Adipose tissue (tissue), 3 donors: Measurements from ENCODE around the gene CCNG2. TPM values are rescaled to one million over a fixed set of nuclear protein-coding genes. Genes with fewer than 3 reads are reported as not detected.

Experiments
- H3K27ac ChIP-seq: one replicate; pipeline ENCODE4 v1.5.1; 2013; ENCODE audit warnings: low read depth, low read length
- WGBS, 3 donors: extraction: QIAGEN DNeasy Blood & Tissue Kit; methylation state at CpG; one replicate each; pipeline ENCODE4 v1.1.7; 2013; 5-methylcytosine and 5-hydroxymethylcytosine counted together
- polyA plus RNA-seq, 3 donors: library from polyadenylated mRNA; stranded (reverse); fragments of 200-250 nt; gene quantifications; one replicate each; pipeline ENCODE4 v1.2.3, GENCODE V29; 2013
- donor health status: healthy with polysubstance abuse.
- donor health status: Bipolar disorder and iron deficiency.
- donor health status: healthy.

CCNG2 gene
- polyA plus RNA-seq, 3 donors, result 8.9 to 46.9 (median 13.4) TPM

DNA sequence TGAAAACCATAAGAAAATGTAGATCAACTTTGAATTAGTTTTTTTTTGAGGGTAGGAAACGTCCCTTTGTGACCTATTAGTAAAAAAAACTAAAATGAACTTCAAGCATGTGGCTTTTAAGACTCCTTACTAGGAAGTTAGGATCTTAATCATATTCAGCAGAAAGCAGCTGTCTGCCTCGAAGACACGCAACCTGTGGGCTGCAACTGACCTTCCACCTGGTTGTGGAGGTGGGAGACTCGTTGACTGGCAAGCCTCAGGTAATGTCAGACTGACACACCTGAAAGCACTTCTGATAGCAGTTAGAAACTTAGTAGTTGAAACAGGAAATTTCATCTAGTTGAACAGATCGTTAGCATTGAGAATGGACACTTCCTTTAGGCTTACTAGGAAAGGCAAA lies 37.4 kb downstream of the CCNG2 start:
- WGBS, 3 donors, result 42 to 60% (median 58%) methylated on average over 5 of the region's 5 CpGs
- H3K27ac ChIP-seq, result no peak overlapping the region

DNA sequence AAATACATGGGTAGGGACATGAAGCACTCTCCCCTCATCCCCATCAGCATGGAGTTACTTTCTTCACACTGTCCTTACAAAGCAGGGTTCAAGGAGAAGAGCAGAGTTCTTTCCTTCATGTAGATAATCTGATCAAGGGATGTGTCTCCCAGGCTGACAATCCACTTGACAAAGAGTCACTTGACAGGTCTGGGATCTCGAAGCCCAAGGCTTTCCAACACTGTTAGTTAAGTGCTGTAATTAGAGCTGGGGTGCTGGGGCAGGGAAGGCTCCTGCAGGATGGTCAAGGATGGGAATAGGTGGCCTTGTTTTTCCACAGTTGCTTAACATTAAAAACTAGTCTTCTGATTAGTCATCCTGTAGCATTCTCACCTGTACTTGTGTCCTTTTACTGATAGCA lies 38.0 kb downstream of the CCNG2 start:
- 46 to 75% (median 62%) methylated on average over 1 of the region's 1 CpG for WGBS, 3 donors
- H3K27ac ChIP-seq, result no peak overlapping the region

DNA sequence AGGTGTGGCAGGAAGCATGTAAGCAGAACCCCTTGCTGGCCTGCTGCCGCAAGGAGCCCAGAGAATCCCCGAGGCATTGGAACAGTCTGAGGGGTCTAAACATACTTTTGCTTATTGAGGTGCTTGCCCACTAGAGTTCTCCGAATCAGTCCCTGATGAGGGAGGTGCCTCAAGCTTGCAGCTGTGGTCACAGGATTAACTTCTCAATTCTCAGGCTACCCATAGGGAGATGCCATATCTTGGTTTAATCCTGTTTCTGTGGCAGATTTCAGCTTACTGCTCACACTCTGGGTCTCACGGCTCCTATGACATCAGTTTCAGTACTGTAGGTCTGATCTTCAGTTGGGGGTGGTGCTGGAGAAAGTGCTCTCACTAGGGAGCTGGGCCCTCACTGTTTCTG lies 39.9 kb downstream of the CCNG2 start:
- no peak overlapping the region for H3K27ac ChIP-seq
- 56 to 77% (median 66%) methylated on average over 4 of the region's 4 CpGs for WGBS, 3 donors

DNA sequence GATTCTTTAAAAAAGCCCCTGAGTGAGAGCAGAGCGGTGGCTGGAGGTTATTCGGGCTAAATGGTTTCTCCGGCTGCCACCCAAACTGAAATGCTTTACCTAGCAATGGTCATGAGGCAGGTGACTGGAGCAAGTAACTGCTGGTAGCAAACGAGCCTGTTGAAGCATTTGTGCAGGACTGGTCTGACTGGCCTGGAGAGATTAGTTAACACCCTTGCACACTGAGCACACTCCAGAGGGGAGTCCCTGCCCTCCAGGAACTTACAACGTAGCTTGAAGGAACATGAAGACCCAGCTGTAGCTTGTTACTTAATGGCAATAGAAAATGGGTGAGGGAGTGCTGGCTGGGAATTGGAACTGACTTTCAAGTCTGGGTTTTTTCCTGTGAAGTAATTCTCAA lies 40.4 kb downstream of the CCNG2 start:
- 85 to 88% (median 87%) methylated on average over 5 of the region's 5 CpGs for WGBS, 3 donors
- no peak overlapping the region for H3K27ac ChIP-seq

DNA sequence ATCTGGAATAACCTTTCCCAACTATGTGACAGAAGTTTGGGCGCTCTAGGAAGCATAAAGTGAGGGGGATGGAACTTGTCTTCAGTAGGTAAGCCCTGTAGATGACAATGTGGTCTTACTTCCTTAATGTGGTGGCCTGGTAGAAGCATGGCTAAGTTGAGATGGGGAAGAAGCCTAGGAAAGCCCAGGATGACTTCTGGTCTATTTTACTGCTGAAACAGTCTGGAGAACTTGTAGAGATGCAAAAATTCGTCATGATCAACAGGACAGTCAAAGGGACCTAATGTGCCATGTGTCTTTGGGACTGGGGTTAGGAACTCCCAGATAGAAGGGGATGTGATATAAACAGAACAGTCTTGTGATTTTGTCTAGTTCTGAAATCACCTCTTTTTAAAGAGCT lies 40.8 kb downstream of the CCNG2 start:
- H3K27ac ChIP-seq, result no peak overlapping the region
- 77 to 87% (median 80%) methylated on average over 2 of the region's 2 CpGs for WGBS, 3 donors

DNA sequence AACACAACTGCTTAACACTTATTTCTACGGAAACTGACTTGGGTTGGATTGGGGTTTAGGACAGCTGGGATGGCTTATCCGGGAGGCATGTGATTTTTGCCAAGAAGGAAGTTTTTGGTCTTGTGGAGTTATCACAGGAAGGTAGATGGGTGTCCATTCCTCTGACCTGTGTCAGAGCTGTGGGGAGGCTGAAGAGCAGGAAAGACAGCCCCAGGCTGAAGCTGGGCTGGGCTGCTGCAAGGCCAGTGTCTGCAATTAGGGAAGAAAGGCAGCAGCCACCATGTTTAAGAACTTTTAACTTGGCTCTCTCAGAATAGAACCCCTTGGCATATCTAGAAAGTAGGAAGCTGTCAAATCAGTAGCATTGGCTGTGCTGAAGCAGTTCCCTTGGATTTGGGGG lies 42.3 kb downstream of the CCNG2 start:
- WGBS, 3 donors, result 92 to 96% (median 95%) methylated on average over 2 of the region's 2 CpGs
- no peak overlapping the region for H3K27ac ChIP-seq

DNA sequence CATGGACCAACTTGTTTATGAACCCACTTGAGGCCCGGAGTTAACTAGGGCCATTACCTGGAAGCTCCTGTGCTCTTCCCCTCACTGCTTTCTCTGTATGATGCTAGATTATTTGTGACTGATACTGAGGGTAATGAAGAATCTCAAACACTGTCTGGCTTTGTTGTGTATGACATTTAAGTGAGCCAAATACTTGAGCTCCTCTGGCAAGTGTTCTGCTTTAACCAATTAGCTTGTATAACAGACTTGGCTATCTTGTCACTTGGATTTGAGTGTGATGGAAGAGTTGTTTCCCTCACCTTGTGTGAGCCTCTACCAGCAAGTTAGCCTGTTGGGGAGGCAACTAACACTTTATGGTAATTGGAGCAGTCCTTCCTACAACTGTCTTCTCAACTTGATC lies 42.7 kb downstream of the CCNG2 start:
- H3K27ac ChIP-seq, result no peak overlapping the region
- 89 to 97% (median 93%) methylated on average over 1 of the region's 1 CpG for WGBS, 3 donors

DNA sequence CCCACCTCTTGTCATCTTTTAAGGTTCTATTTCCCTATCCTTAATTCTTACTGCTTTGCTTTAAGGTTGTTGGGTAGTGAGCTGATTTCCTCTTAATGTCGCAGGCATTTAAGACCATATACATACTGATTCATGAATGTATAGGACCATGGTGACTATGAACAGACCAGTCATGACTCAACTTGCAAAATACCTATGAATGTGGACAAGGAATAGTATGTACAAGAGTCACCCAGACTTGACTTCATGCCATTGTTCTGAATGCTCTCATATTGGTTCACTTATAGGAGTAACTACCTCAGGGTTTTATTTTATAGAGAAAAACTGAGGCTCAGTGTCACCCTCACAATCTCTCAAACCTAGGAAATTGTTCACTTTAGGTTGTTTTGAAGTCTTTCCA lies 44.3 kb downstream of the CCNG2 start:
- WGBS, 3 donors, result 92 to 100% (median 93%) methylated on average over 1 of the region's 1 CpG
- H3K27ac ChIP-seq, result no peak overlapping the region

DNA sequence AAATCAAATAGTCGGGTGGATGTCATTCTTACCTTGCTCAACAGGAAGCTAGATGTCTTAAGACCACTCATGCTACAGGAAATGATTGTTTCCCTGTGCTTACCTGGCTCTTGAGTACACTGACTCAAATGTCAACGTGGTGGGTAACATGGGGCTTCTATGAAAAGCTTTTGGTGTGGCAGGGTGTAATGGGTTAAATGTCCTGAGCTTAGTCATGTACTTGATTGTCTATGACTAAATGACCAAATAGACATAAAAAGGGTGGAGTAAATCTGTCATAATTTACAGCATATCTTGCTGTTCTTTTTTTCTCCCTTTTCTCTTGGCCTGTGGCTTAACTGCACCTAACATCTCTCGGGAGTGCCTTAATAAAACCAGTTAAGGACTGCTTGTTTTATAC lies 44.9 kb downstream of the CCNG2 start:
- WGBS, 3 donors, result 56 to 67% (median 58%) methylated on average over 3 of the region's 3 CpGs
- no peak overlapping the region for H3K27ac ChIP-seq

DNA sequence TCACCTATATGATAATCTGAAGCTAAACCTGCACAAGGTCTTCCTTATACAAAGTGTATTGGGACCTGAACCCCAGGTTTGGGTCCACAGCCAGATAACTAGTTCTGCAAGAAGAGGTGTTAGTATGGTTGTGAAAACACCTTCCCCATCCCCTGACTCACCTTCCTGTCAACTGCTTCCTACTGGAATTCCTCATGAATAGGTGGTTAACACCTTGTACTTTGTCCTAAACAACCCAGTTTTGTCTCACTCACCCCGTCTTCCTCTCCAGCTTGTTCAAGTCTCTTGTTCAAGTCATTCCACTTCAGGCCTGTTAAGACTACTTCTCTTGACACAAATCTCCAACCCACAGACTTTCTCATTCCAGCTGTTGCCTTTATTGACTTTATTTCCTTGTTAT lies 45.5 kb downstream of the CCNG2 start:
- no peak overlapping the region for H3K27ac ChIP-seq
- WGBS, 3 donors, result 83 to 96% (median 96%) methylated on average over 1 of the region's 1 CpG

DNA sequence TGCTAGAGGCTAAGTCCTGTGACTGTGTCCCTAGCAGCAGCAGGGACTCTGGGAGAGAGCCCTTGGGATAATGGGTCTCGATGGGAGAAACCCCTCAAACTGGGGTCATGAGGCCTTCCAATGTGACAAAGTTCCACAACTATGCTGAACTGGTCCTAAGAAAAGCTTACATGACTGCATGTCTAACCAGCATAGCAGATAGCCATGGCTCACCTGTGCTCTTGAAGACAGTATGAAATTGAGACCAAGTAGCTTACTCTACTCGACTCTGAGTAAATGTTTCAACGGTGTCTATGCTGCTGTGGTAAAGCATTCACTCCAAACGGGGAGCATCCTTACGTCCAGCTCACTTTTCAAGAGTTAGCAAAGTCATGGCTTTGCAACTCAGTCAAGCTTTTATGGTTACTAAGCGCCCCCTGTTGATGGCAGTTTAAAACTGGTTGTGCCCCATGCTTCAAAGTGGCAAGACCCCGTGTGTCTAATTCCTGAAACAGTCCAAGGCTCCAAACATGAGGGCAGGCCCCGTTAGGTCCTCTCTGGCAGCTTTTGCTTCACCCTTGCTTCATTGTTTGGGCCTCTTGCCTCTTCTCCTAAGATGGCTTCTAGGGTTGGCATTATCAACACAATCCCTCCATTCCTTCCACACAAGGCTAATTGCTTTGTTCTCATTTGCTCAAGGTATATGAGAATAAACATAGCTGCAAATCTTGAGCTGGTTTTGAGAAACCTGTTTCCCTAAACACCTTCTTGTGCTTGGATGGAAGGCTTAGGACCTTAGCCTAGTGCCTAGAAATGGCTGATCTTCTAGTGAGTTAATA lies 46.6 kb downstream of the CCNG2 start:
- WGBS, 3 donors, result 8 to 21% (median 17%) methylated on average over 8 of the region's 8 CpGs
- no peak overlapping the region for H3K27ac ChIP-seq

DNA sequence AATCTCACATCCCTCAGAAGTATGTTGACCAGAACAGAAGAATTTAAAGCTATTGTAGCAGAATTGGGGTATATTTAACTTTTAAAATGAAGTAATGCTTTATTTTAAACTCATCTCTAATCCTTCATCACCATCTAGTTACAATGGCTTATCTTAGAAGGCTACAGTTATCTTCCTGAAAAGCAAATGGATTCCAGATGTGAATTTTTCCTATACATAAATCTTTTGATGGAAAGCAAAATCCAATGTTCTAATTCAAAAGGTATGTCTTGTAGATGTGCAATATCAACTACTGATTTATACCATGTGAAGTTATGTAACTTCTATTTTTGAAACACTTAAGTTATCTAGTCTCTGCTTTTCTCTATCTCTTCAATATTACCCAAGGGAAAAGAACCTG lies 47.6 kb downstream of the CCNG2 start:
- H3K27ac ChIP-seq, result no peak overlapping the region

DNA sequence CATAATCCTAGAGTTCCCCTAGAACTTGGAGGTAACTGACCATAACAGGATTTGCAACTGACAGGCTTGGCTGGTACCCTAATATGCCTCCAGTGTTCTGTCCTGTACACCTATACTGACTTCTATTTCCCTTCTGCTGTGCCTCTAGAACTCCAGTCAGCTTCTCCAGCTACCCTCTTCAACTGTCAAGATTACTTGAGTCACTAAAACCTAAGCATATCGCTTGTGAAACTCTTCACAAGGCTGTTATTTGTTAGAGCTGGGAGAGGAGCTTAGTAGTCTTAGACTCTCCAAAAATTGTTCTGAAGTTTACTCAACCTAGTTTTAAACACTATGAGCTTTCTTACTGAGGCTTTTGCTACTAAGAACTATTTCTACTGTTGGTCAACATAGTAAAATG lies 52.0 kb downstream of the CCNG2 start:
- no peak overlapping the region for H3K27ac ChIP-seq
- 95 to 100% (median 100%) methylated on average over 1 of the region's 1 CpG for WGBS, 3 donors

DNA sequence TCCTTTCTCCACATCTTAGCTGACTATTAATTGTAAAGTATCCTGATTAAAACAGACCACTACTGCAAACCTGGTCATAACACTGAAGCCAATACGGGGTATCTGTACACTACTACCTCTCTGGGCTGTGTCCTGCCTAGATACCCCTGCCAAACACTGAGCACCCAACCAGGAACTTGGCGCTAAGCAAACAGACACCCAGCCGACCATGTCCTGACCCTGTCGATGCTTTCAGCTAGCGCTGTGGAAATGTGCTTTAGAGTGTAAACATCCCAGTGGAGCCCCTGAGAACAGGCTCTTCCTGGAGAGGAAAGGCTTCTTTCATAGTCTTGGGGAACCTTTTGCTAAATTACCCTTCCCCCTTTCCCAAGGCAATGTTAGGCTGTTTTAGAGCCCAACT lies 52.9 kb downstream of the CCNG2 start:
- WGBS, 3 donors, result 70 to 85% (median 79%) methylated on average over 5 of the region's 5 CpGs
- no peak overlapping the region for H3K27ac ChIP-seq

DNA sequence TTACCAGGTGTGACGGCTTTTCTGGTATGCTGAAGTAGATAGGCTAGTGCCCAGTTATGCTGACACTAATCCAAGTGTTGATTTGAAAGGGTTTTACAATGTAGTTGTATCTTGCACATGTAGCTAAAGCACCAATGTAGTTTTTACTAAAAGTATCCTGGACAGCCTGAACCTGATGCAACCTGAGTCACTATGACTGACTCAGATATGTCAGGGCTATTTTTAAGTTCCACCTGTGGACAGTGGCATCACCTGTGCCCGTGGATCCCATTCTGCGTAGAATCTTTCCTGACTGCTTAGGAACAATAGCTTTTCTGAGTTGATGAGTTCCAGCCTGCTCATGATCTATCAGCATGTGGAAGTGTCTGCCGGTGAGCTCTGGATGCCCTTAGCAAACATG lies 58.1 kb downstream of the CCNG2 start:
- 75 to 88% (median 79%) methylated on average over 4 of the region's 4 CpGs for WGBS, 3 donors
- H3K27ac ChIP-seq, result no peak overlapping the region

DNA sequence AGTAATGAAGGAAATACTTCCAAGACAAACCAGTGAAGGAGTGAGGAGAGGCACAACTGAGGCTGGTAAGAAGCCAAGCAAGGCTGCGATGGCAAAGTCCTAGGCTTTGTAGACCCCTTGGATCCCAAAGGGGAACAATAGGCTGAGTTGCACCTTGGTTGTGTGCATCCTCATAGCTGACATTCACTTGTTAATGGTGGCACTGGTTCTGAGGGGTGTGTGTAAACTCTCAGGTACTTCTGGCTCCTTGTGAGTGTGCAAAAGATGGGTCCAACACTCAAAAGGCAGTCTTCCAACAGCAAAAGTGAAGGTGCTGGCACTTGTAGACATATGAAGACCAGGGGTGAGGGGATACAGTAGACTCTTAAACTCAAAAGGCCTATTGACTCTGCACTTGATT lies 60.5 kb downstream of the CCNG2 start:
- 81 to 98% (median 95%) methylated on average over 1 of the region's 1 CpG for WGBS, 3 donors
- no peak overlapping the region for H3K27ac ChIP-seq

DNA sequence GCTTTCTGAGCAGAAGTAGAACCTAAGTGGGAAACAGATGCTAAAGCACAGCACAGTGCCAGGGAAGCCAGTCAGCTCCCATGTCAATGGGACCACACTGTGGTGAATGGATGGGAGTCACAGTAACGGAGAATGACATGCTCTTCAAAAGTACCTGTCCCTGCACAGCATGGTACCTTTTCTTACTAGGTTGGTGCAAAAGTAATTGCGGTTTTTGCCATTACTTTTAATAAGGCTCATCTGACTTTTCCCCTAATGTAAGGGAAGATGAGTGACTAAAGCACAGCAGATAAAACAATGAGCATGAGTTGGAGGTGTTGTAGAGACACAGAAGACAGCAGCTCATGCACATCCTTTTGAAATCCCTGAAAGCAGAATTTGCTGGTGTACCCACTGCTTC lies 62.3 kb downstream of the CCNG2 start:
- WGBS, 3 donors, result 90 to 98% (median 95%) methylated on average over 2 of the region's 2 CpGs
- H3K27ac ChIP-seq, result no peak overlapping the region
